HG03442 (cell line): ENCODE measurements around the gene CKMT2.

Experiments used
- ATAC-seq: cut with Tn5 transposase; IDR thresholded peaks from one replicate; pipeline ENCODE4 v1.9.1; 2021; ENCODE audit warnings: mild to moderate bottlenecking, moderate library complexity; ENCODE audit not compliant: unreplicated experiment

The CKMT2 gene

GRCh38 chr5:81214848-81215247 is 18.3 kb upstream of the CKMT2 start:
- ATAC-seq: no peak

- ATAC-seq: no peak
These were observed 17.0 kb upstream of the CKMT2 start for GRCh38 chr5:81216152-81216551.

GRCh38 chr5:81219389-81219788 is 13.7 kb upstream of the CKMT2 start:
- ATAC-seq: no peak

GRCh38 chr5:81222285-81222684 is 10.8 kb upstream of the CKMT2 start:
- no peak for ATAC-seq

GRCh38 chr5:81225463-81225862 is 7.7 kb upstream of the CKMT2 start:
- ATAC-seq: no peak

- ATAC-seq: no peak
These were observed 6.8 kb upstream of the CKMT2 start for GRCh38 chr5:81226286-81226685.

GRCh38 chr5:81226949-81227348 is 6.2 kb upstream of the CKMT2 start:
- no peak for ATAC-seq

GRCh38 chr5:81228084-81228483 is 5.0 kb upstream of the CKMT2 start:
- ATAC-seq: no peak

GRCh38 chr5:81230416-81230815 is 2.7 kb upstream of the CKMT2 start:
- ATAC-seq: no peak

GRCh38 chr5:81232464-81233079 is 550 bp upstream of the CKMT2 start:
- no peak for ATAC-seq

GRCh38 chr5:81234299-81234698 is 1.2 kb downstream of the CKMT2 start:
- no peak for ATAC-seq

GRCh38 chr5:81234801-81235200 is 1.7 kb downstream of the CKMT2 start:
- no peak for ATAC-seq

GRCh38 chr5:81235287-81236072 is 2.4 kb downstream of the CKMT2 start:
- ATAC-seq: no peak

GRCh38 chr5:81238460-81238859 is 5.3 kb downstream of the CKMT2 start:
- no peak for ATAC-seq

GRCh38 chr5:81239613-81240012 is 6.5 kb downstream of the CKMT2 start:
- ATAC-seq: no peak

- ATAC-seq: no peak
These were observed 7.9 kb downstream of the CKMT2 start for GRCh38 chr5:81241001-81241400.

- ATAC-seq: no peak
These were observed 9.0 kb downstream of the CKMT2 start for GRCh38 chr5:81241961-81242648.

GRCh38 chr5:81242906-81243436 is 9.8 kb downstream of the CKMT2 start:
- no peak for ATAC-seq

GRCh38 chr5:81244451-81244850 is 11.3 kb downstream of the CKMT2 start:
- ATAC-seq: no peak

GRCh38 chr5:81245871-81246235 is 12.7 kb downstream of the CKMT2 start:
- ATAC-seq: no peak

- ATAC-seq: no peak
These were observed 13.6 kb downstream of the CKMT2 start for GRCh38 chr5:81246697-81247096.

GRCh38 chr5:81247441-81247972 is 14.4 kb downstream of the CKMT2 start:
- ATAC-seq: no peak
